Measurements from ENCODE around the gene TPCN2. TPM values are rescaled to one million over a fixed set of nuclear protein-coding genes. Genes with fewer than 3 reads are reported as not detected.

TPCN2 gene
- total RNA-seq, 4 donors from 2014 or later = 18.7 to 34.5 (median 24.7) TPM

GRCh38 chr11:69120096-69120875 is 71.6 kb downstream of the TPCN2 start:
- intact Hi-C loops (cut with DNase I) = loop anchor here (10.0 kb wide), 1 partner anchor 325 kb away; no protein-coding TSS in a partner anchor
- peaks cover 0 to 3% (median 0%) of the 10 kb centered on the region in 4 donors for H3K36me3 ChIP-seq
- peaks cover 32 to 37% (median 37%) of the 10 kb centered on the region in 4 donors for H3K4me1 ChIP-seq
- no peak overlapping the region for H3K27ac ChIP-seq (replicated peaks in 1 of 4)
- peaks cover 0 to 8% (median 2%) of the 10 kb centered on the region in 4 donors for H3K9me3 ChIP-seq
- H3K27me3 ChIP-seq = no peaks in the 10 kb centered on the region
- DNase-seq (ENCODE audit: extremely low spot score) = no peak
- no peak for TF ChIP-seq POLR2AphosphoS5 (IDR thresholded peaks at IDR 0.05)
- TF ChIP-seq CTCF (IDR thresholded peaks at IDR 0.05) = no peak
- TF ChIP-seq POLR2A (IDR thresholded peaks at IDR 0.05; ENCODE audit: low read depth) = no peak
- no peak for TF ChIP-seq EP300 (IDR thresholded peaks at IDR 0.05)
- 90% methylated on average over 11 of the region's 21 CpGs for WGBS
- no peak overlapping the region for H3K4me3 ChIP-seq

- Histone ChIP-seq H3K9me3 (peaks cover 0 to 8% (median 2%) of the 10 kb centered on the region in 4 donors), H3K27me3 (no peaks in the 10 kb centered on the region), H3K4me1 (peaks cover 28 to 32% (median 30%) of the 10 kb centered on the region in 4 donors), H3K27ac (replicated peaks in 1 of 4) (no peak overlapping the region), H3K4me3 (no peak overlapping the region), H3K36me3 (peaks cover 0 to 3% (median 0%) of the 10 kb centered on the region in 4 donors)
- TF ChIP-seq CTCF (IDR thresholded peaks at IDR 0.05) = no peak
- TF ChIP-seq POLR2A (IDR thresholded peaks at IDR 0.05; ENCODE audit: low read depth) = no peak
- TF ChIP-seq POLR2AphosphoS5 (IDR thresholded peaks at IDR 0.05) = no peak
- TF ChIP-seq EP300 (IDR thresholded peaks at IDR 0.05) = no peak
- WGBS = 82% methylated on average over 9 of the region's 9 CpGs
- DNase-seq (ENCODE audit: extremely low spot score) = no peak
- intact Hi-C loops (cut with DNase I) = loop anchor here (10.0 kb wide), 1 partner anchor 324 kb away; no protein-coding TSS in a partner anchor
Observed at GRCh38 chr11:69121021-69121420, 72.3 kb downstream of the TPCN2 start.

GRCh38 chr11:69121621-69122325 is 73.0 kb downstream of the TPCN2 start:
- H3K4me1 ChIP-seq = peaks cover 27 to 35% (median 32%) of the 10 kb centered on the region in 4 donors
- no peak for TF ChIP-seq POLR2A (IDR thresholded peaks at IDR 0.05; ENCODE audit: low read depth)
- no peak for TF ChIP-seq POLR2AphosphoS5 (IDR thresholded peaks at IDR 0.05)
- TF ChIP-seq CTCF (IDR thresholded peaks at IDR 0.05) = no peak
- no peak for TF ChIP-seq EP300 (IDR thresholded peaks at IDR 0.05)
- H3K36me3 ChIP-seq = peaks cover 0 to 3% (median 0%) of the 10 kb centered on the region in 4 donors
- H3K4me3 ChIP-seq = no peak overlapping the region
- no peak for DNase-seq (ENCODE audit: extremely low spot score)
- H3K27me3 ChIP-seq = no peaks in the 10 kb centered on the region
- H3K9me3 ChIP-seq = peaks cover 0 to 8% (median 2%) of the 10 kb centered on the region in 4 donors
- 85% methylated on average over 17 of the region's 19 CpGs for WGBS
- intact Hi-C loops (cut with DNase I) = loop anchor here (10.0 kb wide), 1 partner anchor 323 kb away; no protein-coding TSS in a partner anchor
- H3K27ac ChIP-seq (replicated peaks in 1 of 4) = peak overlapping the region; percentile 53 to 78 (median 70)

- no peak for DNase-seq (ENCODE audit: extremely low spot score)
Observed at GRCh38 chr11:69122326-69122629, 73.5 kb downstream of the TPCN2 start.

More at GRCh38 chr11:69122326-69122629, 73.5 kb downstream of the TPCN2 start:
- peaks cover 0 to 8% (median 2%) of the 10 kb centered on the region in 4 donors for H3K9me3 ChIP-seq
- peak overlapping the region in 1 of 4 donors; percentile 14 for H3K4me3 ChIP-seq
- H3K27me3 ChIP-seq = no peaks in the 10 kb centered on the region
- H3K4me1 ChIP-seq = peaks cover 30 to 40% (median 37%) of the 10 kb centered on the region in 4 donors
- TF ChIP-seq EP300 (IDR thresholded peaks at IDR 0.05) (no peak), POLR2A (IDR thresholded peaks at IDR 0.05; ENCODE audit: low read depth) (no peak), CTCF (IDR thresholded peaks at IDR 0.05) (no peak), POLR2AphosphoS5 (IDR thresholded peaks at IDR 0.05) (no peak)
- intact Hi-C loops (cut with DNase I) = loop anchor here (10.0 kb wide), 1 partner anchor 323 kb away; no protein-coding TSS in a partner anchor
- peaks cover 0 to 3% (median 0%) of the 10 kb centered on the region in 4 donors for H3K36me3 ChIP-seq
- peak overlapping the region; percentile 53 to 78 (median 70) for H3K27ac ChIP-seq (replicated peaks in 1 of 4)
- WGBS = 88% methylated on average over 5 of the region's 9 CpGs

All from esophagus muscularis mucosa (tissue), 4 donors.